Astrocyte of the spinal cord (primary cell): ENCODE data around the gene MYO5C.

Experiments
- DNase-seq: peaks from one replicate; pipeline ENCODE4 v3.0.0; 2011; ENCODE audit warnings: low read depth, low spot score
- H3K4me3 ChIP-seq: 2 replicates; pipeline ENCODE4 v1.5.1; 2011; ENCODE audit warnings: low read depth, mild to moderate bottlenecking, low read length, moderate library complexity
- CTCF ChIP-seq: IDR thresholded peaks from 2 replicates; pipeline ENCODE4 v1.5.1; 2012; ENCODE audit warnings: low read depth, mild to moderate bottlenecking, low read length, inconsistent platforms
- in situ Hi-C: cut with HindIII; loops from 2 replicates; pipeline ENCODE4 v1.10.0; 2017; ENCODE audit warnings: low sequenced_read_pairs

The MYO5C gene

DNA sequence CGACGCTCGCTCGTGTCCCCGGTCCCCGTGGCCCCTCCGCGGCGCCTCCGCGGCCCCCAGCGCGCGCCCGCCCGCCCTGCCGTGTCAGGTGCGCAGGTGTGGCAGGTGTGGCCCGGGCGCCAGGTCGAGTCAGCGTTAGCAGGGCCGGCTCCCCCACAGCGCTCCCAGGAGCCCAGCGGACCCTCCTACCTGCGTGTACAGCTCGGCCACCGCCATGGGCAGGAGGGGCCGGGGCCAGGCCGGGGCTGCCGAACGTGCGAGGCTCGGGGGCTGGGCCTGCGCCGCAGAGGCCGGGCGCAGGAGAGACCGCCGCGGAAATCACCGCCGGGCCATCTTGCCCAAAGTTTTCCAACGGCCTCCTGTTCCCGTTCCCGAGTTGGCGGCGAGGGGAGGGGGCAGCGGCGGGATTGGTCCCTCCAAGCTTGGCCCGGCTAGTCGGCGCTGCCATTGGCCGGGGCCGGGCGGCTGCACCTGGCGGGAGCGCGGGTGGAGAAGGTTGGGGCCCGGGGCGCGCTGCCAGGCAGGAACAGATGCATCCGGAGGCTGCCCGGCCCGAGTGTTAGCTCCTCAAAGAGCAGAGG is at the start of gene MYO5C:
MYO5C (minus strand) TSS at position 384 of the 581 bp plus-strand sequence; CDS start at position 216, 168 bp downstream.
- no peak for TF ChIP-seq CTCF
- peak within 1 kb of the TSS; percentile 39 for H3K4me3 ChIP-seq
- in situ Hi-C loops, result no loop called here
- peak; percentile 33 for DNase-seq

GRCh38 chr15:52344592-52344991 is 49.0 kb upstream of the MYO5C start:
- DNase-seq, result no peak
- in situ Hi-C loops, result no loop called here
- no peak overlapping the region for H3K4me3 ChIP-seq
- TF ChIP-seq CTCF, result no peak

GRCh38 chr15:52343831-52344230 is 48.2 kb upstream of the MYO5C start:
- DNase-seq, result peak; percentile 27
- no peak overlapping the region for H3K4me3 ChIP-seq
- no peak for TF ChIP-seq CTCF
- in situ Hi-C loops, result no loop called here

DNA sequence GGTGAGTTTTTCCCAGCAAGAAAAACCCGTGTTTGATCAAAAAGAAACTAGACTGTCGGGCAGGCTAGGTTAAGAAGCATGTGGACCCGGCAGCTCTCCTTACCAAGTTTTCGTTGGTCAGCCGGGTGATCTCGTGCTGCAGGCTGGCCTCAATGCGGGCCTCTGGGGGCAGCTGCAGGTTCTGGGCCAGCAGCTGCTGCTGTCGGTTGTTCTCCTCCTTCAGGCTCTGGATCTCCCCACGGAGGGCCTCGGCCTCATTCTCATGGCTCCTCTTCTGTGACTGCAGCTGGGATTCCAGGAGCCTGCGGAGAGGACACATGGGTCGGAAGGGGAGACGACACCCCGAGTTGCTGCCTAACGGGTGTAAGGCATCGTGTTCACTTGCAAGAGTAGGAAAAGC is 44.5 kb upstream of the MYO5C start:
- H3K4me3 ChIP-seq, result no peak overlapping the region
- no peak for DNase-seq
- in situ Hi-C loops, result no loop called here
- TF ChIP-seq CTCF, result no peak

- no peak overlapping the region for H3K4me3 ChIP-seq
- in situ Hi-C loops, result no loop called here
- no peak for DNase-seq
- TF ChIP-seq CTCF, result no peak
These were observed 43.3 kb upstream of the MYO5C start for GRCh38 chr15:52338891-52339290.

DNA sequence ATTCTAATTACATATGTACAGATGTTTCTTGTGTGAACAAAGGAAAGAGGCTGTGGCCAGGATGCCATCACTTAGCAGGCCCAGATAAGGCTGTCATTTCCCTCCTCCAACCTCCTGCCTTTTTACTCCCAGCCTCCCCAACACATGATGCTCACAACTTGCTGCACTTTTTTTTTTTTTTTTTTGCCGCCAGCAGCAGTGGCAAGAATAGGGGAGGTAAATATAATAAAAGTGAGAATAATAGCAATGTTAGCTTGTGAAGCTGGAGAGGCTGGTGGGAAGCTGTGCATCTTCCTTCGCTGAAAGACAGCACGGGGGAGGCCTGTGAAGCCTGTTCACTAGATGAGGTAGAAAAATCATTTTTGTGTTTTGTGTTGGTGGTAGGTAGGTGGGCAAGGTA is 42.5 kb upstream of the MYO5C start:
- no peak for DNase-seq
- no peak overlapping the region for H3K4me3 ChIP-seq
- TF ChIP-seq CTCF, result no peak
- in situ Hi-C loops, result no loop called here
